ENCODE results near the gene SNW1. TPM values are rescaled to one million over a fixed set of nuclear protein-coding genes. Genes with fewer than 3 reads are reported as not detected.

SNW1 gene
- total and polyA plus RNA-seq, 3 donors from 2014 or later = 58.7 to 110 (median 64.7) TPM

GRCh38 chr14:77691259-77691658, 69.7 kb downstream of the SNW1 start:
- 70 to 78% methylated on average over 2 of the region's 2 CpGs for WGBS, 2 donors
- Histone ChIP-seq H3K4me3 (no peak overlapping the region), H3K36me3 (ENCODE audit: low read depth, missing control alignments) (no peaks in the 10 kb centered on the region), H3K9me3 (no peaks in the 10 kb centered on the region), H3K27me3 (no peaks in the 10 kb centered on the region), H3K27ac (no peak overlapping the region), H3K4me1 (no peaks in the 10 kb centered on the region)
- intact Hi-C loops (cut with DNase I; ENCODE audit: low total_unique reads) = no loop called here
- TF ChIP-seq CTCF (IDR thresholded peaks at IDR 0.05) = no peak
- no peak for DNase-seq

GRCh38 chr14:77682158-77682553, 78.8 kb downstream of the SNW1 start:
- no peak for TF ChIP-seq CTCF (IDR thresholded peaks at IDR 0.05)
- TF ChIP-seq POLR2A (IDR thresholded peaks at IDR 0.05) = no peak
- H3K4me3 ChIP-seq = no peak overlapping the region
- H3K9me3 ChIP-seq = no peaks in the 10 kb centered on the region
- no peaks in the 10 kb centered on the region for H3K27me3 ChIP-seq
- 41 to 60% methylated on average over 1 of the region's 1 CpG for WGBS, 2 donors
- no peak for DNase-seq
- intact Hi-C loops (cut with DNase I; ENCODE audit: low total_unique reads) = no loop called here
- no peaks in the 10 kb centered on the region for H3K4me1 ChIP-seq
- H3K27ac ChIP-seq = no peak overlapping the region
- no peaks in the 10 kb centered on the region for H3K36me3 ChIP-seq (ENCODE audit: low read depth, missing control alignments)

GRCh38 chr14:77681196-77682157, 79.5 kb downstream of the SNW1 start:
- Histone ChIP-seq H3K4me3 (no peak overlapping the region), H3K27me3 (no peaks in the 10 kb centered on the region), H3K9me3 (no peaks in the 10 kb centered on the region), H3K36me3 (ENCODE audit: low read depth, missing control alignments) (no peaks in the 10 kb centered on the region), H3K27ac (no peak overlapping the region), H3K4me1 (no peaks in the 10 kb centered on the region)
- 74 to 78% methylated on average over 7 of the region's 7 CpGs for WGBS, 2 donors
- no peak for TF ChIP-seq POLR2A (IDR thresholded peaks at IDR 0.05)
- no peak for TF ChIP-seq CTCF (IDR thresholded peaks at IDR 0.05)
- DNase-seq = no peak
- intact Hi-C loops (cut with DNase I; ENCODE audit: low total_unique reads) = no loop called here

GRCh38 chr14:77674931-77675330, 86.0 kb downstream of the SNW1 start:
- intact Hi-C loops (cut with DNase I; ENCODE audit: low total_unique reads) = no loop called here
- Histone ChIP-seq H3K27ac (no peak overlapping the region), H3K27me3 (no peaks in the 10 kb centered on the region), H3K4me1 (no peaks in the 10 kb centered on the region), H3K9me3 (no peaks in the 10 kb centered on the region), H3K4me3 (no peak overlapping the region), H3K36me3 (ENCODE audit: low read depth, missing control alignments) (no peaks in the 10 kb centered on the region)
- WGBS, 2 donors = 87 to 91% methylated on average over 8 of the region's 8 CpGs
- no peak for TF ChIP-seq POLR2A (IDR thresholded peaks at IDR 0.05)
- TF ChIP-seq CTCF (IDR thresholded peaks at IDR 0.05) = no peak
- DNase-seq = no peak

- no peak overlapping the region for H3K4me3 ChIP-seq
- no peak for DNase-seq
- no peak overlapping the region for H3K27ac ChIP-seq
- H3K27me3 ChIP-seq = no peaks in the 10 kb centered on the region
- H3K4me1 ChIP-seq = no peaks in the 10 kb centered on the region
- intact Hi-C loops (cut with DNase I; ENCODE audit: low total_unique reads) = no loop called here
- TF ChIP-seq CTCF (IDR thresholded peaks at IDR 0.05) (no peak), POLR2A (IDR thresholded peaks at IDR 0.05) (no peak)
- H3K9me3 ChIP-seq = no peaks in the 10 kb centered on the region
- no peaks in the 10 kb centered on the region for H3K36me3 ChIP-seq (ENCODE audit: low read depth, missing control alignments)
These were observed 87.8 kb downstream of the SNW1 start for GRCh38 chr14:77673193-77673592.

All from testis (tissue), 3 donors.